Lower leg skin (tissue), 3 donors: ENCODE measurements around the gene HOMEZ.

Source experiments
- POLR2A ChIP-seq, 2 donors: fragments of 450-650 bp; IDR thresholded peaks; one replicate each; pipeline ENCODE4 v1.6.1; 2016 to 2017; ENCODE audit warnings: antibody characterized with exemption in 2 of 2, mild to moderate bottlenecking in 1 of 2, moderate library complexity in 1 of 2
- TF ChIP-seq, protein P1 (sequence below), 3 donors: fragments of 450-650 bp; IDR thresholded peaks; one replicate each; pipeline ENCODE4 v1.5.1; 2016; ENCODE audit warnings: antibody characterized with exemption in 3 of 3, mild to moderate bottlenecking in 3 of 3, moderate library complexity in 2 of 3

DNA sequence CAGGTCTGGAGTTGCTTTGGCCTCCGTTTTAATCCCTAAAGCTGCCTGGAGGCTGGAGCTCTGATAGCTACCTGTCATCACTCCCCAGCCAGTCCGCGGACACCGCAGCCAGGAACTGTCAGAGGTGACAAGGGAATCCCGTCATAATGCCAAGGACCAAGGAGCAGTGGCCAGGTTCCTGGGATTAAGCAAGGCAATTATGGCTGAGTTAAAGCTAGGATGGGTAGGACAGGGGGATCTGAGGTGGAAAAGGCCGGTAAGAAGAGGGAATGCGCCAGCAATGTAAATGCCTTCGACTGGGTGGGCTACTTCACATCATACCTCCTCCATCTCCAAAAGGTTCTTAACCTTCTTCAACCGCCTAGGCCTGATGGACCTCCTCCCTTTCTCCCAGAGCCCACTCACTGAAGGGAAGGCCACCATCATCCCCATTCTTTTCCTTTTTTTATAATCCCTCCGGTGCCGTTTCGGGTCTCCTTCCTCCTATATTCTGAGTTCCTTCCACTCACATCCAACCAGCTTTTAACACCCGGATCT, 14.8 kb upstream of the HOMEZ start:
- TF ChIP-seq, protein P1, sequence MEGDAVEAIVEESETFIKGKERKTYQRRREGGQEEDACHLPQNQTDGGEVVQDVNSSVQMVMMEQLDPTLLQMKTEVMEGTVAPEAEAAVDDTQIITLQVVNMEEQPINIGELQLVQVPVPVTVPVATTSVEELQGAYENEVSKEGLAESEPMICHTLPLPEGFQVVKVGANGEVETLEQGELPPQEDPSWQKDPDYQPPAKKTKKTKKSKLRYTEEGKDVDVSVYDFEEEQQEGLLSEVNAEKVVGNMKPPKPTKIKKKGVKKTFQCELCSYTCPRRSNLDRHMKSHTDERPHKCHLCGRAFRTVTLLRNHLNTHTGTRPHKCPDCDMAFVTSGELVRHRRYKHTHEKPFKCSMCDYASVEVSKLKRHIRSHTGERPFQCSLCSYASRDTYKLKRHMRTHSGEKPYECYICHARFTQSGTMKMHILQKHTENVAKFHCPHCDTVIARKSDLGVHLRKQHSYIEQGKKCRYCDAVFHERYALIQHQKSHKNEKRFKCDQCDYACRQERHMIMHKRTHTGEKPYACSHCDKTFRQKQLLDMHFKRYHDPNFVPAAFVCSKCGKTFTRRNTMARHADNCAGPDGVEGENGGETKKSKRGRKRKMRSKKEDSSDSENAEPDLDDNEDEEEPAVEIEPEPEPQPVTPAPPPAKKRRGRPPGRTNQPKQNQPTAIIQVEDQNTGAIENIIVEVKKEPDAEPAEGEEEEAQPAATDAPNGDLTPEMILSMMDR (IDR thresholded peaks at IDR 0.05): no peak
- no peak for TF ChIP-seq POLR2A (IDR thresholded peaks at IDR 0.05)
